Panc1 (cell line): ENCODE measurements around the gene FSD1. TPM values are rescaled to one million over a fixed set of nuclear protein-coding genes. Genes with fewer than 3 reads are reported as not detected.

Experiments
- ATAC-seq: fragments of 200-7000 bp; cut with Tn5 transposase; 2 replicates; pipeline ENCODE4 v1.9.1; 2020; ENCODE audit warnings: mild to moderate bottlenecking, moderate library complexity
- BruUV-seq: library from RNA; stranded (reverse); fragments of 400-500 nt; replicated peaks from 2 replicates; lab custom pipeline; 2021; lab: Mats Ljungman, UMichigan
- CTCF ChIA-PET: fragments of 300-600 bp; sonication (Branson Sonifier 250); formaldehyde crosslinking; loops from one replicate; lab custom pipeline; 2022; ENCODE audit warnings: antibody characterized with exemption; lab: Charles Lee
- POLR2A ChIA-PET: fragments of 300-600 bp; sonication (Branson Sonifier 250); formaldehyde crosslinking; loops from one replicate; lab custom pipeline; 2022; ENCODE audit warnings: antibody characterized with exemption; lab: Charles Lee
- DNase-seq: peaks from one replicate; pipeline ENCODE4 v3.0.0-alpha.2; 2010; ENCODE audit warnings: low read depth, low spot score
- H3K27ac ChIP-seq: 2 replicates; pipeline ENCODE4 v1.5.1; 2011; ENCODE audit warnings: mild to moderate bottlenecking, low read length, inconsistent platforms
- H3K27me3 ChIP-seq: fragments of 200-500 bp; sonication (Bioruptor generic); 2 replicates; pipeline ENCODE4 v1.6.0; 2014; ENCODE audit warnings: low read length, inconsistent platforms; ENCODE audit not compliant: control insufficient read depth, insufficient read depth
- H3K36me3 ChIP-seq: fragments of 200-500 bp; sonication (Bioruptor generic); 2 replicates; pipeline ENCODE4 v1.5.1; 2014; ENCODE audit warnings: inconsistent platforms, mild to moderate bottlenecking, low read length, moderate library complexity; ENCODE audit not compliant: control insufficient read depth, insufficient read depth
- H3K4me1 ChIP-seq: 2 replicates; pipeline ENCODE4 v1.5.1; 2011; ENCODE audit warnings: inconsistent platforms, mild to moderate bottlenecking, low read length, moderate library complexity; ENCODE audit not compliant: control insufficient read depth, insufficient read depth
- H3K4me3 ChIP-seq, 2 experiments: 2 replicates each; pipeline ENCODE4 v1.5.1; 2011 to 2012; ENCODE audit warnings: low read depth in 2 of 2, low read length in 2 of 2, mild to moderate bottlenecking in 2 of 2, inconsistent platforms in 1 of 2, moderate library complexity in 1 of 2
- H3K9me3 ChIP-seq: fragments of 200-500 bp; sonication (Bioruptor generic); 2 replicates; pipeline ENCODE4 v1.5.1; 2014; ENCODE audit warnings: low read depth, mild to moderate bottlenecking, inconsistent platforms, low read length, moderate library complexity; ENCODE audit not compliant: control insufficient read depth, insufficient read depth
- POLR2AphosphoS5 ChIP-seq: IDR thresholded peaks from 2 replicates; pipeline ENCODE4 v1.6.1; 2012; ENCODE audit warnings: mild to moderate bottlenecking, low read depth, low read length, moderate library complexity
- SIN3A ChIP-seq: IDR thresholded peaks from 2 replicates; pipeline ENCODE4 v1.6.1; 2012; ENCODE audit warnings: low read depth, mild to moderate bottlenecking, low read length, moderate library complexity, borderline replicate concordance; ENCODE audit not compliant: insufficient read depth
- TCF7L2 ChIP-seq: IDR thresholded peaks from 2 replicates; pipeline ENCODE4 v1.6.1; 2011; ENCODE audit warnings: mild to moderate bottlenecking, low read depth, low read length, inconsistent platforms
- in situ Hi-C: cut with HindIII; loops from 2 replicates; pipeline ENCODE4 v1.10.0; 2016; ENCODE audit warnings: low sequenced_read_pairs, low pct_unique_long_range_greater_than_20kb
- intact Hi-C: fragments of 100-400 bp; cut with micrococcal nuclease; formaldehyde crosslinking; loops from one replicate; pipeline ENCODE4 v1.10.0; 2022; ENCODE audit not compliant: unreplicated experiment
- total RNA-seq: library from RNA; stranded (reverse); gene quantifications from one replicate; pipeline ENCODE4 v1.2.1, GENCODE V29; 2021; ENCODE audit not compliant: unreplicated experiment
- TF ChIP-seq, protein P1 (sequence below), 2 experiments: IDR thresholded peaks; 2 replicates each; pipeline ENCODE4 v1.6.1; 2011 to 2012; ENCODE audit warnings: low read depth in 2 of 2, control low read depth in 1 of 2, low read length in 1 of 2, mild to moderate bottlenecking in 1 of 2, moderate library complexity in 1 of 2; ENCODE audit not compliant: insufficient read depth in 1 of 2
- TF ChIP-seq, protein P2 (sequence below): fragments of 450-650 bp; IDR thresholded peaks from 2 replicates; pipeline ENCODE4 v1.5.1; 2017; ENCODE audit warnings: mild to moderate bottlenecking

The FSD1 gene
- total RNA-seq, 1 experiment from 2014 or later = 12.1 TPM

- ATAC-seq (no peak), DNase-seq (no peak)
- in situ Hi-C loops = no loop called here
- Histone ChIP-seq H3K27ac (no peak overlapping the region), H3K4me1 (no peaks in the 10 kb centered on the region), H3K4me3 (no peak overlapping the region), H3K36me3 (no peaks in the 10 kb centered on the region), H3K27me3 (no peaks in the 10 kb centered on the region), H3K9me3 (no peaks in the 10 kb centered on the region)
- TF ChIP-seq POLR2AphosphoS5 (no peak), TCF7L2 (no peak)
- intact Hi-C loops = no loop called here
- ChIA-PET POLR2A (no interaction called here), CTCF (interaction anchor here (0.6 kb wide), 1 partner anchor 676 kb away, joined by 6 read pairs; the partner anchor contains the start of gene GIPC3)
- BruUV-seq = no TSS peak
Measured at GRCh38 chr19:4260613-4261191, 43.7 kb upstream of the FSD1 start.

- no peaks in the 10 kb centered on the region for H3K9me3 ChIP-seq
- no peaks in the 10 kb centered on the region for H3K4me1 ChIP-seq
- H3K27ac ChIP-seq = no peak overlapping the region
- ChIA-PET CTCF (interaction anchor here (0.6 kb wide), 1 partner anchor 78 kb away, joined by 5 read pairs; no protein-coding TSS in a partner anchor), POLR2A (no interaction called here)
- ATAC-seq (no peak), DNase-seq (no peak)
- intact Hi-C loops = no loop called here
- TF ChIP-seq POLR2AphosphoS5 (no peak), SIN3A (no peak), TCF7L2 (no peak)
- TF ChIP-seq, protein P1, sequence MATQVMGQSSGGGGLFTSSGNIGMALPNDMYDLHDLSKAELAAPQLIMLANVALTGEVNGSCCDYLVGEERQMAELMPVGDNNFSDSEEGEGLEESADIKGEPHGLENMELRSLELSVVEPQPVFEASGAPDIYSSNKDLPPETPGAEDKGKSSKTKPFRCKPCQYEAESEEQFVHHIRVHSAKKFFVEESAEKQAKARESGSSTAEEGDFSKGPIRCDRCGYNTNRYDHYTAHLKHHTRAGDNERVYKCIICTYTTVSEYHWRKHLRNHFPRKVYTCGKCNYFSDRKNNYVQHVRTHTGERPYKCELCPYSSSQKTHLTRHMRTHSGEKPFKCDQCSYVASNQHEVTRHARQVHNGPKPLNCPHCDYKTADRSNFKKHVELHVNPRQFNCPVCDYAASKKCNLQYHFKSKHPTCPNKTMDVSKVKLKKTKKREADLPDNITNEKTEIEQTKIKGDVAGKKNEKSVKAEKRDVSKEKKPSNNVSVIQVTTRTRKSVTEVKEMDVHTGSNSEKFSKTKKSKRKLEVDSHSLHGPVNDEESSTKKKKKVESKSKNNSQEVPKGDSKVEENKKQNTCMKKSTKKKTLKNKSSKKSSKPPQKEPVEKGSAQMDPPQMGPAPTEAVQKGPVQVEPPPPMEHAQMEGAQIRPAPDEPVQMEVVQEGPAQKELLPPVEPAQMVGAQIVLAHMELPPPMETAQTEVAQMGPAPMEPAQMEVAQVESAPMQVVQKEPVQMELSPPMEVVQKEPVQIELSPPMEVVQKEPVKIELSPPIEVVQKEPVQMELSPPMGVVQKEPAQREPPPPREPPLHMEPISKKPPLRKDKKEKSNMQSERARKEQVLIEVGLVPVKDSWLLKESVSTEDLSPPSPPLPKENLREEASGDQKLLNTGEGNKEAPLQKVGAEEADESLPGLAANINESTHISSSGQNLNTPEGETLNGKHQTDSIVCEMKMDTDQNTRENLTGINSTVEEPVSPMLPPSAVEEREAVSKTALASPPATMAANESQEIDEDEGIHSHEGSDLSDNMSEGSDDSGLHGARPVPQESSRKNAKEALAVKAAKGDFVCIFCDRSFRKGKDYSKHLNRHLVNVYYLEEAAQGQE (IDR thresholded peaks at IDR 0.05; ENCODE audit: insufficient read depth in 1 of 2, low read depth in 2 of 2, low read length in 1 of 2) = no peak
- TF ChIP-seq, protein P2, sequence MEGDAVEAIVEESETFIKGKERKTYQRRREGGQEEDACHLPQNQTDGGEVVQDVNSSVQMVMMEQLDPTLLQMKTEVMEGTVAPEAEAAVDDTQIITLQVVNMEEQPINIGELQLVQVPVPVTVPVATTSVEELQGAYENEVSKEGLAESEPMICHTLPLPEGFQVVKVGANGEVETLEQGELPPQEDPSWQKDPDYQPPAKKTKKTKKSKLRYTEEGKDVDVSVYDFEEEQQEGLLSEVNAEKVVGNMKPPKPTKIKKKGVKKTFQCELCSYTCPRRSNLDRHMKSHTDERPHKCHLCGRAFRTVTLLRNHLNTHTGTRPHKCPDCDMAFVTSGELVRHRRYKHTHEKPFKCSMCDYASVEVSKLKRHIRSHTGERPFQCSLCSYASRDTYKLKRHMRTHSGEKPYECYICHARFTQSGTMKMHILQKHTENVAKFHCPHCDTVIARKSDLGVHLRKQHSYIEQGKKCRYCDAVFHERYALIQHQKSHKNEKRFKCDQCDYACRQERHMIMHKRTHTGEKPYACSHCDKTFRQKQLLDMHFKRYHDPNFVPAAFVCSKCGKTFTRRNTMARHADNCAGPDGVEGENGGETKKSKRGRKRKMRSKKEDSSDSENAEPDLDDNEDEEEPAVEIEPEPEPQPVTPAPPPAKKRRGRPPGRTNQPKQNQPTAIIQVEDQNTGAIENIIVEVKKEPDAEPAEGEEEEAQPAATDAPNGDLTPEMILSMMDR = no peak
- BruUV-seq = no TSS peak
- no peaks in the 10 kb centered on the region for H3K27me3 ChIP-seq
- in situ Hi-C loops = no loop called here
- H3K36me3 ChIP-seq = no peaks in the 10 kb centered on the region
- no peak overlapping the region for H3K4me3 ChIP-seq
Measured at GRCh38 chr19:4264812-4265211, 39.6 kb upstream of the FSD1 start.
